ENCODE measurements around the gene PLEKHA6.
A peak's percentile ranks its signal among the peaks of the same experiment; 100 is the strongest.
"Not testable (repeated sequence)": the region's sequence is repeated elsewhere in the genome, so short reads cannot be mapped to it uniquely, and the experiment has no call there.

The PLEKHA6 gene

DNA sequence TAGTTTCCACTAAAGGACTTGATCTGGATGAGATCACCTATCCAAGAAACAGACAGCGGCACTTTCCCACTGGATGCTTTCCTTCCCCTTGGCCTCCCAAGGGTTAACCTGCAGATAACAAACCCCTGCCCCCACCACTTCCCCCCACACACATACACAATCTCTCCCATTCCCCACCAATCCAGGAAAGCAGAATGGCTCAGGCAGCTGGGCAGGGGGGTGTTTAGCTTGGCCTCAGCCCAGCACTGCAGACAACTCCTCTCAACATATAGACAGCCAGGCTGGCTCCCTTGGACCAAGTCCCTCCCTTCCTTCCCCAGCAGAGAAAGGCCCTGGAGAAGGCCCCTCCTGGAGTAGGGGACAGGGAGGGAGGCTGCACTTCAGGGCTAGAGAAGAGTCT lies 24.6 kb downstream of the PLEKHA6 start:
- no peak for DNase-seq

DNA sequence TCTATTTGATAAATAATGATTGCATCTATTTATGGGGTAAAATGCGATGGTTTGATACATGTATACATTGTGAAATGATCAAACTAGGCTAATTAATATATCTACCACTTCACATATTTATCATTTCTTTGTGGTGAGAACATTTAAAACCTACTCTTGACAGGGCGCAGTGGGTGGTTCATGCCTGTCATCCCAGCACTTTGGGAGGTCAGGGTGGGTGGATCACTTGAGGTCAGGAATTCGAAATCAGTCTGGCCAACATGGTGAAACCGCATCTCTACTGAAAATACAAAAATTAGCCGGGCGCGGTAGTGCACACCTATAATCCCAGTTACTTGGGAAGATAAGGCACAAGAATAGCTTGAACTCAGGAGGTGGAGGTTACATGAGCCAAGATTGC lies 25.3 kb downstream of the PLEKHA6 start:
- no peak for DNase-seq

DNA sequence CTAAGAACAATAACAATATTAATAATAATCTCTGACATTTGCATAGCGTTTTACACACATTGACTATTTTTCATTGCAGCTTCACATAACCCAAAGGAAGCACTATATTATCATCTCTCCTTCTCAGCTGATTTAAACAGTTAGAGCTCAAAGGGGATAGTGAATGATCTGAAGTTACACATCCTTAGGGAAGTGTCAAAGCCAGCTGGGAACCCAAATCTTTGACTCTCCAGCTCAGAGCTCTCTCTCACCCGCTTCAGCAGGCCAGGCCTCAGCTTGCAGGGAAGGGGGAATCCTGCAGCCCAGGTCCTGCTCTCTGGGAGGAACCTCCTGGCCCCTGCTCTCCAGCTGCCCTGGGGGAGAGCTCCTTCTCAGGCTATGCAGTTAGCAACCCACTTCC lies 26.3 kb downstream of the PLEKHA6 start:
- no peak for DNase-seq

DNA sequence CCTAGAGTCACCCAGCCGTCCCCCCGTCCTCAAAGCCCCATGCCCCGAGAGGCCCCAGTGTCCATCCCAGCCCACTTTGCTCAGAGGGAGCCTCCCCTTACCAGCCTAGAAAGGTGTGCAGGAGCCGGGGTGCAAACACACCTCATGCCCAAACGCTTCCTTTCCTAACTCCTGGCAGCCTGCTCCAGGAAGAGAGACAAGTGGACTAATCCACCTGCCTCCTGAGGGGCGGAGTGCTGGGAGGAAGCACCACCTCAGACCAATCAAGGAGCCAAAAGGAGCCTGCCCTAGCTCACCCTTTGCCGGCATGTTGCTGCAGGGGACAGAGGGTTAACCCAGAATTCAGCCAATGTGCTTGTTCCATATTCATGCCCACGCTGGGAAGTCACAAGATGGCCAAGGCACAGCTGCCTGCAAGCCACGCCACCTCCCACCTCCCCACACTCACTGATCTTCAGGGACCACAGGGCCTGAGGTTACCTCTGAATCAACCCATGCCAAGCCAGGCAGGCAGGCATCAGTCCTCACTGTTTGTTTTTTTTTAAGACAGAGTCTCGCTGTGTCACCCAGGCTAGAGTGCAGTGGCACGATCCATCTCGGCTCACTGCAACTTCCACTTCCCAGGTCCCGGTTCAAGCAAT lies 27.8 kb downstream of the PLEKHA6 start:
- no peak for DNase-seq

DNA sequence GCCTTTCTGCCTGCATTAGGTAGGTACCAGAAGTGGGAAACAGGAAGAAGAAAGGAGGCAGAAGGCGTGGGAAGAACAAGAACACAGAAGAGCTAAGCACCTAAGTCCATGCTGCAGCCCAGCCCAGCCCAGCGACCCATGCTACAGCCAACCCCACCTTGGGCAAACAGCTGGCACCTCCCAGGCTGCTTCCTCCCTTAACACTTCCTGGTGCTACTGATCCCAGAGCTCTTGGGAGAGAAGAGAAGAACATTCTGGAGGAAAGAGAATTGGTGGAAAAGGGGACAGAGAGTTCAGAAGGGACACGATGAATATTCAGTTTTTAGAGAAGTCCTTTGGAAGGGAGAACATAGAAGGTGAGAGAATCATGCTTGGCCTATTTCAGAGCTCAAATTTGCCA lies 28.5 kb downstream of the PLEKHA6 start:
- DNase-seq, result no peak

- DNase-seq, result not testable (repeated sequence)
These were observed 31.9 kb downstream of the PLEKHA6 start for GRCh38 chr1:204327870-204328269.

GRCh38 chr1:204327359-204327758 lies 32.4 kb downstream of the PLEKHA6 start:
- no peak for DNase-seq

GRCh38 chr1:204326771-204327300 lies 32.9 kb downstream of the PLEKHA6 start:
- DNase-seq, result no peak

- no peak for DNase-seq
These were observed 33.8 kb downstream of the PLEKHA6 start for GRCh38 chr1:204325944-204326343.

DNA sequence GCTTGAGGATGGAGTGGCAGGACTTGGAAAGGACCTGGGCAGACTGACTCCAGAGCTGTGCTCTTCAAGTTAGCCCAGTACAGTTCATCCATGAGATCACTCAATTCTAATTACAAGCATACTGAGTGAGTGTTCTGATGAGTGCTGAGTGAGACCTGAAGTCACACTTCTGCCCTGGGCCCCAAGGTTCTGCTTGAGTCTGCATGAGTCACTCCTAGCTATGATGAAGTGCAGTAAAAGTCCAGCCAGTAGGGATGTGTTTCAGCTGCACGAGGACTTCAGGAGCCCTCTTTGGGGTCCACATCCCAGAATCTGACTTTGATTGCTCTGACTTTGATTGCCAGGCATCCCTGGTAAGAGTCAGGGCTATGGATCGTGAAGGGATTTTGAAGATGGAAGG lies 35.8 kb downstream of the PLEKHA6 start:
- DNase-seq, result peak; percentile 78

- no peak for DNase-seq
These were observed 37.3 kb downstream of the PLEKHA6 start for GRCh38 chr1:204322339-204322868.

- no peak for DNase-seq
These were observed 38.1 kb downstream of the PLEKHA6 start for GRCh38 chr1:204321665-204322064.

DNA sequence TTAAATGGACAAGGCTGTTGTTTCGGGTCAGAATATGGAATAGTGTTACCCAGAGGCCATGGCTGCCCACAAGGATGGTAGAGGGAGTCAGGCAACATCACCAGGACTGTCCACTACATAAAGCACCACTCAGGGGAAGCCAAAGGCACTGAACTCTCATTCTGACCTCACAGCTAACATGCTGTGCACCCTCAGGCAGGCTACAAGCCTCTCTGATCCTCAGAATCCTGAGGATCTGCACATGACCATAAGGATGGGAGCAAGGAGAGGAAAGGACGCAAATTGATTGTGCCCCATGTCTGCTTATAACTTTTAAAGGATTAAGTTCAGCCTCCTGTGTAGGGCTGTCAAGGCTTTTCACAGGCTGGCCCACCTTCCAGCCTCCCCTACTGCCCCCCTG lies 38.7 kb downstream of the PLEKHA6 start:
- DNase-seq, result no peak

GRCh38 chr1:204320382-204320804 lies 39.3 kb downstream of the PLEKHA6 start:
- peak; percentile 31 for DNase-seq

- DNase-seq, result peak; percentile 92
These were observed 40.3 kb downstream of the PLEKHA6 start for GRCh38 chr1:204319462-204319861.

- DNase-seq, result no peak
These were observed 40.7 kb downstream of the PLEKHA6 start for GRCh38 chr1:204319027-204319426.

GRCh38 chr1:204318324-204318723 lies 41.4 kb downstream of the PLEKHA6 start:
- no peak for DNase-seq

GRCh38 chr1:204317170-204317569 lies 42.6 kb downstream of the PLEKHA6 start:
- DNase-seq, result no peak

- no peak for DNase-seq
These were observed 43.6 kb downstream of the PLEKHA6 start for GRCh38 chr1:204316164-204316563.

DNA sequence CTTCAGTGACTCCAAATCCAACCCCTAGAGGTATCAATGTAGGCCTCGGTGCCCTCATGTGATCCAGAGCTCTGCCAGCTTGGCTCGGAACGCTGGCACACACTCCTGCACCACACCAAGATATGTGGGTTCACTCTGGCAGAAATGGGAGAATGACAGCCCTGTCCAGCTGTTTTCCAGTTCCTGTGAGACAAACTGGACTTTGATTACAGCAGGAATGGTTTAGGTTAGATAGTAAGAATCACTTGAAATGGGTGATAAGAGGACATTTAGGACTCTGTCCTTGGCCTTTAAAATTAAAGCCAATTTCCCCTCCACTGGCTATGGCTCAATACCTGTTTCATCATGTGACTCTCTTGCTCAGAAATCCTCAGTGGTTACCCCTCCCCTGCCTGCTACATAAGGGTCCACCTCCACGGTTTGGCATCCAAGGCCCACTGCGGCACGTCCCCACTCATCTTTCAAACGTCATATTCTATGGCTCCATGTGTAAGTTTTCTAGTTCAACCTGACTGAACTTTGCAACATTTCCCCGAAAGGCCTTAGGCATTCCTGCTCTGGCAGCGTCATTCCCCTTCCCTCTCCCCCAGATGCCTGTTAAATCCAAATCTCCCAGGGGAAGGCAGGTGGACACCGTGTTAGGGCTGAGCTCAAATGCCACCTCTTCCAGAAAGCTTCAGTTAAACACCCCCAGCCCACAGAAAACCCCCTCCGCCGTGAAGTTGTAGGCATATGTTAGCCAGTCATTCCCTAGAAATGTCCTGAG lies 44.7 kb downstream of the PLEKHA6 start:
- DNase-seq, result no peak

GRCh38 chr1:204314171-204314892 lies 45.4 kb downstream of the PLEKHA6 start:
- DNase-seq, result no peak

DNA sequence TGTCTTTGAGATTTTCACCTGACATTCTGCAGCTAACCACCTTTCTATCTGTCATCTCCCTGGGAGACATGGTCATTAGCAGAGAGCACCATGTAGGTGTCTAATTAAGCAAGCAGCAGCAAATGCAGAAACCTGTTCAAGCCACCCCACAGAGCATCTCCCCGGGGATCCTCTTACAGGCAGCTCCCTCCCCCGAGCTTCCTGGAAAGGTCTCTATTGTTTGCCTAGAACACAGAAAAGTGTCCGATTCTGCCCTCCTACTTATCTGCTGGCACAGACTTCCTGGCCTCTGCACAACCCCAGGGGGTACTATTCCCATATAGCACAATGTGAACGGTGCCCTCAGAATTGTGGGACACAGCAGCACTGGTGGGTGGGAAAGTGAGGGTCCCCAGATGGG lies 46.1 kb downstream of the PLEKHA6 start:
- DNase-seq, result no peak

DNA sequence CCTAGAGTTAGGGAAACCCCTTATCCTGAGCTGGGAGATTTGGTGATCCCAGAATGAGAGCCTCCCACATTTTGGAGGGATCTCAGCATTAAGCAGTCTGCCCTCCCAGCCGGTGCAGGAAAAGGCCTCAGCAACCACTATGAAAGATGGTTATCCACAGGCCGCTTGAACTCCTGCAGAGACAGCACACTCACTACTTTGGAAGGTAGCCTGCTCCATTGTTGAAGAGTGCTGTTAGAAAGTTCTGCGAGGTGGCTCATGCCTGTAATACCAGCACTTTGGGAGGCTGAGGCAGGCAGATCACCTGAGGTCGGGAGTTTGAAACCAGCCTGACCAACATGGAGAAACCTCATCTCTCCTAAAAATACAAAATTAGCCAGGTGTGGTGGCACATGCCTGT lies 48.8 kb downstream of the PLEKHA6 start:
- DNase-seq, result not testable (repeated sequence)
